ENCODE results near the gene OR9Q1. TPM values are rescaled to one million over a fixed set of nuclear protein-coding genes. Genes with fewer than 3 reads are reported as not detected.
"Not testable (repeated sequence)": the region's sequence is repeated elsewhere in the genome, so short reads cannot be mapped to it uniquely, and the experiment has no call there.

Gene OR9Q1
- total RNA-seq, 1 donor from 2014 or later: not detected

GRCh38 chr11:58199271-58199670 lies 175.6 kb downstream of the OR9Q1 start:
- no peaks in the 10 kb centered on the region for H3K9me3 Mint-ChIP-seq
- H3K9ac ChIP-seq: no peak overlapping the region

DNA sequence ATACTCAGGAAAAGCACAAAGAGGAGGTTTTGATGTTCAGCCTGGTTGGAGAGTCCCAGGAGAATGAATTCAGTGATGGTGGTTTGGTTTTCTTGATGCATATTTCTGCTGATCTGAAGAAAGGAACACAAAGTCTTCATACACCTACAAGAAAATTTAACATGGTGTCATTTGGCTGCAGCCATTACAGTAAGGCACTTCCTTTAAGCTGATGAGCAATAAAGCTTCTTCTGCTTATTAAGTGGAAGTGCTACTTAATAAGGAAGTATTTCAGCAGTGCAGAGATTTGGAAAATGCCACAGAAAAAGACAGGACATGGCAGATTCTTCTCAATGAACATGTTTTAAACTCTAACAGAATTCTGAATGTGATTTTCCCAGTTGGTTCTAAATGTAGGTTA lies 180.4 kb downstream of the OR9Q1 start, which contains the start of gene OR1S2:
TSS of gene OR1S2 (minus strand) at position 101 of the 400 bp plus-strand sequence. CDS start at position 101, 0 bp downstream.
- H3K27ac ChIP-seq: no peak within 1 kb of the TSS
- Mint-ChIP-seq H3K27me3 (ENCODE audit: insufficient read depth, low read depth) (no peaks in the 10 kb centered on the region), H3K4me1 (no peaks in the 10 kb centered on the region)

More at GRCh38 chr11:58199271-58199670, 175.6 kb downstream of the OR9Q1 start:
- Histone ChIP-seq H4K20me1 (ENCODE audit: low read depth) (no peaks in the 10 kb centered on the region), H3K4me2 (no peak overlapping the region), H3K4me1 (no peaks in the 10 kb centered on the region), H2AFZ (replicated peaks) (no peak overlapping the region), H3F3A (ENCODE audit: low read depth) (no peaks in the 10 kb centered on the region), H3K9me3 (ENCODE audit: low read depth) (peaks cover 4% of the 10 kb centered on the region), H3K27me3 (no peaks in the 10 kb centered on the region), H3K4me3 (no peak overlapping the region), H3K27ac (no peak overlapping the region), H3K36me3 (no peaks in the 10 kb centered on the region), H3K79me2 (ENCODE audit: low read depth) (no peaks in the 10 kb centered on the region)
- DNase-seq (ENCODE audit: low spot score): no peak
- no peaks in the 10 kb centered on the region for H3K36me3 Mint-ChIP-seq
- H3K27me3 Mint-ChIP-seq (ENCODE audit: insufficient read depth, low read depth): no peaks in the 10 kb centered on the region
- H3K27ac Mint-ChIP-seq: no peak overlapping the region
- no peaks in the 10 kb centered on the region for H3K4me1 Mint-ChIP-seq
- TF ChIP-seq CTCF (IDR thresholded peaks at IDR 0.05) (no peak), EZH2 (IDR thresholded peaks at IDR 0.05) (no peak), EZH2phosphoT487 (IDR thresholded peaks at IDR 0.05) (no peak)
- H3K4me3 Mint-ChIP-seq: no peak overlapping the region

GRCh38 chr11:58212420-58212819 lies 188.7 kb downstream of the OR9Q1 start, which contains the start of gene OR1S1:
Gene OR1S1, plus strand, starts transcription at chr11:58212720.
- H3K27me3 Mint-ChIP-seq (ENCODE audit: insufficient read depth, low read depth); H3K4me3 ChIP-seq; H3K27ac ChIP-seq; H3K36me3 ChIP-seq; H3K27ac Mint-ChIP-seq; H3K79me2 ChIP-seq (ENCODE audit: low read depth); DNase-seq (ENCODE audit: low spot score); H3K27me3 ChIP-seq; H3K9ac ChIP-seq; H3K4me3 Mint-ChIP-seq; H3K4me1 Mint-ChIP-seq; H3K4me1 ChIP-seq; H3F3A ChIP-seq (ENCODE audit: low read depth); H3K9me3 Mint-ChIP-seq; H3K36me3 Mint-ChIP-seq; H3K9me3 ChIP-seq (ENCODE audit: low read depth); H3K4me2 ChIP-seq; H2AFZ ChIP-seq (replicated peaks); H4K20me1 ChIP-seq (ENCODE audit: low read depth): not testable (repeated sequence)

More for the DNA sequence above, 180.4 kb downstream of the OR9Q1 start, which contains the start of gene OR1S2:
- Histone ChIP-seq H3K4me3 (no peak within 1 kb of the TSS), H3K79me2 (ENCODE audit: low read depth) (no peaks in the 10 kb centered on the region), H3K4me1 (no peaks in the 10 kb centered on the region), H3K27me3 (no peaks in the 10 kb centered on the region), H3K4me2 (no peak within 1 kb of the TSS), H3F3A (ENCODE audit: low read depth) (no peaks in the 10 kb centered on the region), H2AFZ (replicated peaks) (no peak within 1 kb of the TSS), H3K9me3 (ENCODE audit: low read depth) (peaks cover 4% of the 10 kb centered on the region), H4K20me1 (ENCODE audit: low read depth) (no peaks in the 10 kb centered on the region), H3K9ac (no peak within 1 kb of the TSS), H3K36me3 (no peaks in the 10 kb centered on the region)
- TF ChIP-seq EZH2phosphoT487 (IDR thresholded peaks at IDR 0.05) (no peak), EZH2 (IDR thresholded peaks at IDR 0.05) (no peak), CTCF (IDR thresholded peaks at IDR 0.05) (no peak)
- H3K9me3 Mint-ChIP-seq: no peaks in the 10 kb centered on the region
- H3K4me3 Mint-ChIP-seq: no peak within 1 kb of the TSS
- no peak within 1 kb of the TSS for H3K27ac Mint-ChIP-seq
- DNase-seq (ENCODE audit: low spot score): no peak
- no peaks in the 10 kb centered on the region for H3K36me3 Mint-ChIP-seq

GRCh38 chr11:58216476-58216875 lies 192.8 kb downstream of the OR9Q1 start:
- Mint-ChIP-seq H3K27ac (no peak overlapping the region), H3K4me3 (no peak overlapping the region), H3K27me3 (ENCODE audit: insufficient read depth, low read depth) (no peaks in the 10 kb centered on the region), H3K36me3 (no peaks in the 10 kb centered on the region), H3K4me1 (no peaks in the 10 kb centered on the region), H3K9me3 (no peaks in the 10 kb centered on the region)
- H4K20me1 ChIP-seq (ENCODE audit: low read depth): no peaks in the 10 kb centered on the region
- no peak for DNase-seq (ENCODE audit: low spot score)
- no peak overlapping the region for H3K4me2 ChIP-seq
- H3K4me1 ChIP-seq: no peaks in the 10 kb centered on the region
- H3K4me3 ChIP-seq: no peak overlapping the region
- no peaks in the 10 kb centered on the region for H3K79me2 ChIP-seq (ENCODE audit: low read depth)
- no peaks in the 10 kb centered on the region for H3K36me3 ChIP-seq
- H3F3A ChIP-seq (ENCODE audit: low read depth): no peaks in the 10 kb centered on the region
- no peaks in the 10 kb centered on the region for H3K9me3 ChIP-seq (ENCODE audit: low read depth)
- H3K27me3 ChIP-seq: no peaks in the 10 kb centered on the region
- H3K9ac ChIP-seq: no peak overlapping the region
- no peak for TF ChIP-seq EZH2 (IDR thresholded peaks at IDR 0.05)
- TF ChIP-seq EZH2phosphoT487 (IDR thresholded peaks at IDR 0.05): no peak
- TF ChIP-seq CTCF (IDR thresholded peaks at IDR 0.05): no peak
- H2AFZ ChIP-seq (replicated peaks): no peak overlapping the region
- no peak overlapping the region for H3K27ac ChIP-seq
